HG02973 (cell line): Measurements from ENCODE around the gene LBX2.

Experiments used
- ATAC-seq: cut with Tn5 transposase; IDR thresholded peaks from one replicate; pipeline ENCODE4 v1.9.1; 2021; ENCODE audit warnings: moderate library complexity; ENCODE audit not compliant: unreplicated experiment

The LBX2 gene

DNA sequence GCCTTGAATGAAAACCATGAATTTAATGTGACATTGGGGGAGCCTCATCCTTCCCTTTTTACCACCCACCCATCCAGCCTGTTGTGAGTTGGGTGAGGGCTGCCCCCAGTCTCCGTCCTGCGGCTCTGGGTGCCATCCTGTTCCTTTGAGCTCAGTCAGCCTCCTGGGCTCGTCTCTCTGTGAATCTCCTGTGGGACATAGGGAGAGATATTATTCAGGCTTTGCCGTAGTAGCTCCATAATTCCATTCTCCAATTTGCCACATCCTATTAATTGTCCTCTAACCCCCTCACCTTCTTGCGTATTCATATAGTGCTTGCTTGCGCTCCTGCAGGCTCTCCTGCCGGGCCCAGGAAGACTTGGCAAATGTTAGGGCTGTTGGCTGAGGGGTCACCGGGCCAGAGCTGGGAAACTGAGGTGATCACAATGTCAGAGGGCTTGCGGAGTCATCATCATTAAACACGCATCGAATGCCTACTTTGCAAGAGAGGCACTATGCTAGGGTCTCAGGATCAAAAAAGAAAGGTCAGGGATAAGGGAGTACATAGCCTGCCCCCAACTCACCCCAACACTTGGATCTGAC is 27.3 kb upstream of the LBX2 start:
- no peak for ATAC-seq

- no peak for ATAC-seq
Observed at GRCh38 chr2:74525717-74526648, 26.6 kb upstream of the LBX2 start, which contains the start of gene DQX1. Gene DQX1 (minus strand): TSS chr2:74526231. CDS start chr2:74525729, 502 bp downstream.

DNA sequence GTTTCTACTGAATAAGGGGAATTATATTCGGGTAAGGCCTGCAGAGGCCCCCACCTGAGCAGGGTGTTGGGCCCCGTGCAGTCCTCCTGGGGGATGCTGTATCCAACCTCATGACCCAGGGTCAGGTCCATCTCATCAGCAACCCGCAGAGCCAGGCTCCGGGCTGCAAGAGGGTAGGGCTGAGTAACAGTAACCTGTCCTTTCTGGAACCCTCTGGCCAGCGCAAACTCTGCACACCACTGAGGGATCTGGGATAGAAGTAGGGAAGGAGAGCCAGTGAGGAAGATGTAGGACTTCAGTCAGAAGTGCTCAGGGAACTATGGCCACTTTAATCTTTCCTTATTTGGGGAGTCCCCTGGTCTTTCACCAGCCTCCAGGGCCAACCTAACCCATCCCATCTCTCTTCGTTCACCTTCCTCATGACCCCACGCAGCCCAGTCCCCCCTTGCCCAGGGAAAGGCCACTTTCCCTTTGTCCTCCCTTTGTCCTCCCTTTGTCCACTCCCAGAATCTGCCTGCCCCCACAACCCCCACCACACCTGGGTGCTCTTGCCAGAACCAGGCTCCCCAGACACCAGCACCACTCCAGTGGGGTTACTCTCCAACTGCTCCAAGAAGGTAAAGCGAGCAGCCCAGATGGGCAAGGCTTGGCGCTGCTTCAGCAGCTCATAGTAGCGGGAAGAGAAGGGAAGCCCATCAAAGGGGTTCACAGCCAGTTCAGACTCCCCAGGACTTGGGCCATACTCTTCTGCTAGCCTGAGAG is 25.7 kb upstream of the LBX2 start:
- no peak for ATAC-seq

DNA sequence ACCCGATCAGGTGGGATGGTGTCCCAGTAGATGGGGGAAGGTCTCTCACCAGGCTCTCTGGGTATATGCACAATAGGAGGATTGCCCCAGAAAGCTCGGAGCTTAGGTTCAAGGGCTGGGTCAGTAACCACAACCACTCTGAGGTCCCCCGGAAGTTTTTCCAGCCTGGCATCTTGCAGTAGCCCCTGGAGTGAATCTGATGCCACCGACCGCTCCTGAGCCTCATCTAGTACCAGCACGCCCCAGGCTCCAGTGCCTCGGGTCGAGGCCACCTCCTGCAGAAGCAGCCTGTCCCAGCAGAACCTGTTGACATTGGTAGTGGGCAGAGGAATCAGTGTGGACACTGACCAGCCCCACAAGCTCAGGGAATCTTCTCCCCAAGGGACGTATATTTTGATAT is 24.6 kb upstream of the LBX2 start:
- no peak for ATAC-seq

DNA sequence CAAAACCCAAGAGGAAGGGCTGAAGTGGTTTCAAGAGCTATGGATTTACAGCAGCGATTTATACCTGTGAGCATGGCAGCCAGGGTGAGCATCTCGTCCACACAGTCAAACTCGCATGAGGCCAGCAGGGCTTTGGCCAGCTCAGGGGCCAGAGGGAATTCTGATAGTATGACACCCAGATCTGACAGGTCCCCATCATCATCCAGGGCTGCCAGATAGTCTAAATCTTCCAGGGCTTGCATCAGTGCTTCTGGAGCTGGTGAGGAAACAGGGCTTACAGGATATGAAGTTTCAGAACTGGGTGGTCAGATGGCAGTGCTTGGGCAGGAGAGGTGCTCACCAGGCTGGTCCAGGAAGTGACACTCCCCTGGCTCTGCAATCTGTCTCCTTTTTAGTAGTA is 23.1 kb upstream of the LBX2 start:
- ATAC-seq = no peak

- no peak for ATAC-seq
Observed at GRCh38 chr2:74516650-74517049, 17.2 kb upstream of the LBX2 start.

GRCh38 chr2:74515981-74516633 is 16.7 kb upstream of the LBX2 start:
- ATAC-seq = no peak

- ATAC-seq = no peak
Observed at GRCh38 chr2:74515271-74515980, 16.0 kb upstream of the LBX2 start.

GRCh38 chr2:74514368-74515270 is 15.2 kb upstream of the LBX2 start, which contains the start of gene TLX2:
Gene TLX2 (plus strand): TSS chr2:74514450. CDS start chr2:74514807, 357 bp downstream.
- no peak for ATAC-seq

DNA sequence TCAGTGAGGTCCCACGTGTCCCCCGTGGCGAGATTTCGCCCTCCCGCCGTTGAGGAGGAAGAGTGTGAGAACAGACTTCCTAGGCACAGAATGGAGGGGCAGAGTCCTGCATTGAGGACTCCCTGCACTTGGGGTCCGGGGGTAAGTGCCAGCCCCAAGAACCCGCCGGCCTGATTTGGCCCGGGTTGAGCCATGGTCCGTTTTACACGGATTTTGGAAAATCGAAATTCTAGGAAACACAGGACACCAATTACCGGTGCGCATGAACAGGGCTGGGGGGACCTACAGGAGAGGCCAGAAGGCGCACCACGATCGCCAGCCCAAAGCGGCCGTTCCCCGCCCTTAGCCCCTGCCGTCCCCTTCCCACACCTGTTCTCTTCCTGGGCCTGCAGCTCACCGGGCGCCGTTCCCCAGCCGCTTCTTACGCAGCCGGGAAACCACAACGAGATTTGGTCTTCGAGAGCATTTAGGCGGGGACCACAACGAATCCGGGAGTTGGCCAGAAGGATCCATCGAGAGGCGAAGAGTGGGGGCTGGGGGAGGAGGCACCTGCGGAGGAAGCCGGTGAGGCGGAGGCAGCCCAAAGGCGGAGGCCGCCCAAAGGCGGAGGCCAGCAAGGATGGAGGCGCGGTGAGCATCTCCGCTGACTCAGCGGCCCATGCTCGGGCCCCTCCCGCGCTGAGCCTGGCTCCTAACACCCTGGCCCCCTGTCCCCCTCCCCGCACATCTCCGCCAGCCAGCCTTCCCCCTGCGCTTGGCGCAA is 14.4 kb upstream of the LBX2 start:
- no peak for ATAC-seq

DNA sequence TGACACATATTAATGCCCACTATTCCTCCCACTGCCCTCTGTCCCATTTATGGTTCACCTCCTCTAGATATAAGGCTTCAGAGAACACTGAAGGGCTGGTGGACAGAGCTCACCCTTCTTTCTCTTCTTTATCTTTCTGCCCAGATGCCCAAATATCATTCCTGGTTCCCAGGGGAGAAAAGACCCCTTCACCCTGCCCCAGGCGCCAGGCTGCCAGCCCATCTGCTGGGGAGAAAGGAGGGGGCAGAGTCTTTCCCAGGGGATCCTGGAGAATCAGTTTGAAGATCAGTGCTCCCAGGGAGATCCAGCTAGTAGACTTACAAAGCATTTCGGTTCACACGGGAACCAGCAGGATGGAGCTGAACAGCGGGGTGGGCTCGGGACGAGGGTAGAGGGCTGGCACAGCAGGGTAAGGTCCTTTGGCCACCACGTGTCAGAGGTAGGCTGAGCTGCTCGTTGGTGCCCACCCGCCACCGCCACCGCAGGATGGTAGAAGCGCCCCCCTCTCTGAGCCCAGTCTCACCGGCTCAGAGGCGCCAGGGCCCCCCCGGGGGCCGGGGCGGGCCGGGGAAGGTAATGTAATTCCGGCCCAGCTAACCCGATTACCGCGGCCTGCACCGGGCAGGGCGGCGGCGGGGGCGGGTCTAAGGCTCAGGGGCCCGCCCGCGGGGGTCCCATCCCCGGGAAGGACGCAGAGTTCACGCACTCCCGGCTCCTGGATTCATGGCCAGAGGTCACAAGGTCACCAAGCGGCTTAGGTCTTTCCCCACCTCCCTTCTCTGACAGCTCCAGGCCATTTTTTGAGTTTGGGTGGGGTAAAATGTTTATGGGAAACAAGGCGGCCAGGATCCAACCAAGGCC is 13.6 kb upstream of the LBX2 start:
- ATAC-seq = no peak

- ATAC-seq = no peak
Observed at GRCh38 chr2:74511104-74511989, 11.9 kb upstream of the LBX2 start.

DNA sequence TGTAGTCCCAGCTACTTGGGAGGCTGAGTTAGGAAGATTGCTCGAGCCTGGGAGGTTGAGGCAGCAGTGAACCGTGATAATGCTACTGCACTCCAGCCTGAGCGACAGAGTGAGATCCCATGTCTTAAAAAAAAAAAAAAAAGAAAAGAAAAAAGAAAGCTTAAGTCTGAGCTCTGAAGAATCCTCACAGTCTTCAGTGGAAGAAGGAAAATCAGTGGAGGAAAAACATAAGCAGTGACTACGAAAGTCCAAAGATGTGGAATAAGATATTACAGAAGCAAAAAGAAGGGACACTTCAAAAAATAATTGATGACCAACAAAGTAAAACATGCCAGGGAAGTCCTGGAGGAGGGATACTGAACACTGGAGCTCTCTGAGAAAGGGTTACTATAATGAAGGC is 10.9 kb upstream of the LBX2 start:
- ATAC-seq = no peak

DNA sequence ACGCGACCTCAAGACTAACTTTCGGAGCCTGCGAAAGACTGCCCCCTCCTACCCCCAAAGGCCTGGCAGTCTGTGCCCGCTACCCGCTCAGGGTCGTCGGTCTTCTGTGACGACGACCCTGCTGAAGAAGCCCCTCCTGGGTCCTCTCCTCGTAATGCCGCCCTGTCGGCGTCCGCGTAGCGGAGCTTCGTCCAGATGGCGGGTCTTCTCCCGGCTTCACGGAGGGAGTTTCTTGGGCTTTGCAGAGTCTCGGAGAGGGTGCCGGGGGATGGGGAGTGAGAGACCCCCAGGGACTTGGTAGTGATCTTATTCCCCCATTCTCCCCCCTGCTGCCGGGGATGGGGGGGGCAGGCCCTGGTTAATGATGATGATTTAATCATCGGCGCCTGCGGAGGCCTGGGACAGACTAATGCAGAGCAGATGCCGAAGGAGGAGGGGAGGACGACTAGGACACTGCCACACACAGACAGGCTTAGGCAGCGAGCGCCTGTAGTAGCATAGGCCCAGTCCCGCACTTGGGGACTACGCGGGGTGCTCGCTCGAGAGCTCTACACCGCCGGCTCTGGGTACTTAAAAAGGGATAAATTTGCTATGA is 8.6 kb upstream of the LBX2 start:
- ATAC-seq = peak; percentile 4

DNA sequence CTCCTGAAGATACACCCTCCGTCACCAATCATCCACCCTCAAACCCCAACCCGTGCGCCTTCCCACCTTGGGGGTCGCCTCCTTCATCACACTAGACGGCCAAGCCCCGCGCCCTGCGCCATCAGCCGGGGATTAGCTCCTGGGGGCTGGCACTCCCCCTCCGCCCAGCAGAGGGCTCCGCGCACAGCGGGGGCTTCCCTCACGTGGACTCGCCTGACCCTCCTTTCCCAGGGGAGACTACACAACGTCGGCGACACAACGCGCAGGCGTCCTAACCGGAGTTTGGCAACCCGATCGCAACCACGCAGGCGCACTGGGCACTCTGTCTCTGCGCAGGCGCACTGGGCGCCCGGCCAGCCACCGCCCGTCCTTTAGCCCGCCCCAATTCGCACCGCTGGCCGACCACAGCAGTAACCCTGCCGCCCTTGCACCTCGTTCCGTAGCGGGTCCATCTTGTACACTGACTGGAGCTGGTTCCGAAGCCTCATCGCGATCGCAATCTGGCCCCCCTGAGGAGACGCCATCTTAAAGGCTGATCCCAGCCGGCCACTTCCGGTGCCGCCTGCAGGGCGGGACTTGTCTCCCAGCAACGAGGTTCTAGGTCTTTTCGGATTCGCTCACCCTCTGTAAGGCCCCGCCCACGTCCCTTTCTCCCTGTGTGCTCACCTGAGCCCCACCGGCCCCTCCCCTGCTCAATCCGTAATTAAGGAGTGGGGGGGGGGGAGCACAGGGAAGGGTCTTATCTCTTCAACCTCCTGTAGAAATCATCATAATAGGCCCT is 7.9 kb upstream of the LBX2 start, which contains the start of gene PCGF1:
PCGF1 (minus strand) TSS at position 551 of the 781 bp plus-strand sequence; CDS start at position 524, 27 bp downstream.
- peak; percentile 83 for ATAC-seq
